ENCODE results near the gene MTPN.

Gene MTPN

GRCh38 chr7:135920478-135920877, 56.7 kb downstream of the MTPN start:
- DNase-seq, result no peak

- DNase-seq, result no peak
These were observed 57.9 kb downstream of the MTPN start for GRCh38 chr7:135919071-135919841.

- DNase-seq, result no peak
These were observed 59.0 kb downstream of the MTPN start for GRCh38 chr7:135918134-135918533.

GRCh38 chr7:135917721-135918120, 59.4 kb downstream of the MTPN start:
- no peak for DNase-seq

GRCh38 chr7:135914346-135914745, 62.8 kb downstream of the MTPN start:
- DNase-seq, result no peak

GRCh38 chr7:135913404-135913803, 63.8 kb downstream of the MTPN start:
- DNase-seq, result no peak

GRCh38 chr7:135911099-135911498, 66.1 kb downstream of the MTPN start:
- DNase-seq, result no peak

- DNase-seq, result no peak
These were observed 66.6 kb downstream of the MTPN start for GRCh38 chr7:135910393-135911036.

GRCh38 chr7:135905858-135906257, 71.3 kb downstream of the MTPN start:
- no peak for DNase-seq

- no peak for DNase-seq
These were observed 71.8 kb downstream of the MTPN start for GRCh38 chr7:135905355-135905754.

- no peak for DNase-seq
These were observed 72.9 kb downstream of the MTPN start for GRCh38 chr7:135904282-135904681.

GRCh38 chr7:135901585-135902540, 75.3 kb downstream of the MTPN start:
- no peak for DNase-seq

- DNase-seq, result no peak
These were observed 77.1 kb downstream of the MTPN start for GRCh38 chr7:135900065-135900546.

- DNase-seq, result no peak
These were observed 77.6 kb downstream of the MTPN start for GRCh38 chr7:135899458-135900064.

GRCh38 chr7:135898226-135898625, 78.9 kb downstream of the MTPN start:
- DNase-seq, result no peak

- DNase-seq, result no peak
These were observed 82.3 kb downstream of the MTPN start for GRCh38 chr7:135894816-135895215.

GRCh38 chr7:135889823-135890222, 87.3 kb downstream of the MTPN start:
- no peak for DNase-seq

GRCh38 chr7:135888740-135889139, 88.4 kb downstream of the MTPN start:
- no peak for DNase-seq

- DNase-seq, result no peak
These were observed 90.6 kb downstream of the MTPN start for GRCh38 chr7:135886345-135887132.

GRCh38 chr7:135884495-135885232, 92.5 kb downstream of the MTPN start:
- DNase-seq, result no peak

GRCh38 chr7:135879233-135879632, 97.9 kb downstream of the MTPN start:
- no peak for DNase-seq
